Stimulated activated CD4-positive, alpha-beta T cell treated with anti-CD3 and anti-CD28 coated beads, Interleukin-15, amount 100 ng/mL, for 1 hour (primary cell): ENCODE measurements around the gene TMEM271.

Experiments used
- DNase-seq, 2 donors: peaks; one replicate each; pipeline ENCODE4 v3.0.0-alpha.2; 2020; ENCODE audit warnings: low read depth in 1 of 2, low spot score in 1 of 2

TMEM271 gene

GRCh38 chr4:581181-581580 is 5.1 kb upstream of the TMEM271 start:
- DNase-seq, result no peak

- no peak for DNase-seq
Observed at GRCh38 chr4:579543-580175, 3.6 kb upstream of the TMEM271 start.

GRCh38 chr4:578451-579443 is 2.7 kb upstream of the TMEM271 start:
- no peak for DNase-seq

- no peak for DNase-seq
Observed at GRCh38 chr4:577499-578450, 1.7 kb upstream of the TMEM271 start.

- DNase-seq, result no peak
Observed at GRCh38 chr4:576991-577498, 950 bp upstream of the TMEM271 start.

GRCh38 chr4:575281-576141 is 584 bp downstream of the TMEM271 start:
- no peak for DNase-seq

- DNase-seq, result no peak
Observed at GRCh38 chr4:574346-575161, 1.5 kb downstream of the TMEM271 start.

- no peak for DNase-seq
Observed at GRCh38 chr4:573122-573892, 2.8 kb downstream of the TMEM271 start.

GRCh38 chr4:572594-572993 is 3.5 kb downstream of the TMEM271 start:
- no peak for DNase-seq

- no peak for DNase-seq
Observed at GRCh38 chr4:571838-572572, 4.1 kb downstream of the TMEM271 start.

- DNase-seq, result no peak
Observed at GRCh38 chr4:570754-571153, 5.3 kb downstream of the TMEM271 start.

- DNase-seq, result no peak
Observed at GRCh38 chr4:569958-570667, 6.0 kb downstream of the TMEM271 start.

- no peak for DNase-seq
Observed at GRCh38 chr4:568962-569361, 7.1 kb downstream of the TMEM271 start.

- DNase-seq, result no peak
Observed at GRCh38 chr4:568351-568652, 7.8 kb downstream of the TMEM271 start.

- no peak for DNase-seq
Observed at GRCh38 chr4:567457-568350, 8.4 kb downstream of the TMEM271 start.

- DNase-seq, result no peak
Observed at GRCh38 chr4:566508-567295, 9.4 kb downstream of the TMEM271 start.
